Testis (tissue), 2 donors: ENCODE measurements around the gene TUSC1.

ENCODE experiments used
- POLR2A ChIP-seq: fragments of 450-650 bp; IDR thresholded peaks from one replicate; pipeline ENCODE4 v1.6.1; 2017; ENCODE audit warnings: antibody characterized with exemption, mild to moderate bottlenecking, moderate library complexity
- TF ChIP-seq, protein P1 (sequence below), 3 experiments: fragments of 450-650 bp in 2 of 3; fragments of 200-600 bp in 1 of 3; sonication (generic) in 1 of 3; IDR thresholded peaks; one replicate each; pipeline ENCODE4 v1.5.1; 2016 to 2019; ENCODE audit warnings: antibody characterized with exemption in 3 of 3, mild to moderate bottlenecking in 2 of 3, moderate library complexity in 1 of 3

DNA sequence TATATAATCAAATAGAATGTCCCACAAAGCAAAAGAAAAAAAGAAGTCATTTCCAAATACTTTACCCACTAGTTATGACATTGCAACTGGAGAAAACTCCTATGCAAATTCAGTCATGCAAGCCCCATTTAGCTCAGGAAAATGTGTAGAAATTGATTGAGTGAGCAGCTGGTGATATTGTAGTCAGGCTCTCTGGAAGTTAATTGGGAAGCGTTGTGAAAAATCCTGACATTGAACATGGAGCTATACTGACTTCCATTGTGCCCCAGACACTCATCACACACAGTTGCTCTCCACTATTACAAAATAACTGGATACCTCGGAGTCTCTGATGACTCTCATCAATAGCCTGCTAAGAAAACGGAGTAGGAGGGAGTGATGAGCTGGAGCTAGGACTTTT lies 49.0 kb downstream of the TUSC1 start:
- TF ChIP-seq, protein P1, sequence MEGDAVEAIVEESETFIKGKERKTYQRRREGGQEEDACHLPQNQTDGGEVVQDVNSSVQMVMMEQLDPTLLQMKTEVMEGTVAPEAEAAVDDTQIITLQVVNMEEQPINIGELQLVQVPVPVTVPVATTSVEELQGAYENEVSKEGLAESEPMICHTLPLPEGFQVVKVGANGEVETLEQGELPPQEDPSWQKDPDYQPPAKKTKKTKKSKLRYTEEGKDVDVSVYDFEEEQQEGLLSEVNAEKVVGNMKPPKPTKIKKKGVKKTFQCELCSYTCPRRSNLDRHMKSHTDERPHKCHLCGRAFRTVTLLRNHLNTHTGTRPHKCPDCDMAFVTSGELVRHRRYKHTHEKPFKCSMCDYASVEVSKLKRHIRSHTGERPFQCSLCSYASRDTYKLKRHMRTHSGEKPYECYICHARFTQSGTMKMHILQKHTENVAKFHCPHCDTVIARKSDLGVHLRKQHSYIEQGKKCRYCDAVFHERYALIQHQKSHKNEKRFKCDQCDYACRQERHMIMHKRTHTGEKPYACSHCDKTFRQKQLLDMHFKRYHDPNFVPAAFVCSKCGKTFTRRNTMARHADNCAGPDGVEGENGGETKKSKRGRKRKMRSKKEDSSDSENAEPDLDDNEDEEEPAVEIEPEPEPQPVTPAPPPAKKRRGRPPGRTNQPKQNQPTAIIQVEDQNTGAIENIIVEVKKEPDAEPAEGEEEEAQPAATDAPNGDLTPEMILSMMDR (IDR thresholded peaks at IDR 0.05) = no peak
- no peak for TF ChIP-seq POLR2A
